GM06990 (cell line): ENCODE data around the gene TEN1.

Experiments
- DNase-seq: peaks from one replicate; pipeline ENCODE4 v3.0.0-alpha.2; 2011; ENCODE audit not compliant: insufficient read length; ENCODE audit errors: extremely low read depth
- H3K27me3 ChIP-seq: replicated peaks from 2 replicates; pipeline ENCODE4 v1.6.0; 2011; ENCODE audit warnings: low read length; ENCODE audit not compliant: control insufficient read depth, insufficient read depth
- H3K36me3 ChIP-seq: 2 replicates; pipeline ENCODE4 v1.5.1; 2011; ENCODE audit warnings: low read length; ENCODE audit not compliant: control insufficient read depth, insufficient read depth
- H3K4me3 ChIP-seq: replicated peaks from 2 replicates; pipeline ENCODE4 v1.5.1; 2011; ENCODE audit warnings: low read depth, mild to moderate bottlenecking, control low read depth, low read length
- TF ChIP-seq, protein P1 (sequence below): IDR thresholded peaks from 2 replicates; pipeline ENCODE4 v1.5.1; 2011; ENCODE audit warnings: low read length, control low read depth, mild to moderate bottlenecking, inconsistent platforms; ENCODE audit not compliant: insufficient read depth, poor library complexity, severe bottlenecking

Gene TEN1

DNA sequence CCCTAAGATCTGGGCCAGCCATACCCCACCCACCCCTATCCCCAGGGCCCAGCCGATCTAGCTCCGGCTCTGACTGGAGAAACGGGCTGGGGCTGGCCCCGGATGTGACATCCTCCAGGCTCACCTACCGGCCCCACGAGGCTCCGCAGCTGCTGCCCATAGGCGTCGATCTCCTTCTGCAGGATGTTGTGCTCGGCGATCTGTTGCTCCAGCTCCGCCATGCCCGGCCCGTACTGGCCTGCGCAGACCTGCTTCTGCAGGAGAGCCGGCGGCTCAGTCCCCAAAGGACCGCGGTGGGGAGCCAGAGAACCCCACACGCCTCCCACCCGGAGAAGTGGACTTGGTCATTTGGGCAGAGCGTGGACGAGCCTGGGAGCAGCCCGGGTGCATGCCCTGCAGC, 43.2 kb downstream of the TEN1 start:
- TF ChIP-seq, protein P1, sequence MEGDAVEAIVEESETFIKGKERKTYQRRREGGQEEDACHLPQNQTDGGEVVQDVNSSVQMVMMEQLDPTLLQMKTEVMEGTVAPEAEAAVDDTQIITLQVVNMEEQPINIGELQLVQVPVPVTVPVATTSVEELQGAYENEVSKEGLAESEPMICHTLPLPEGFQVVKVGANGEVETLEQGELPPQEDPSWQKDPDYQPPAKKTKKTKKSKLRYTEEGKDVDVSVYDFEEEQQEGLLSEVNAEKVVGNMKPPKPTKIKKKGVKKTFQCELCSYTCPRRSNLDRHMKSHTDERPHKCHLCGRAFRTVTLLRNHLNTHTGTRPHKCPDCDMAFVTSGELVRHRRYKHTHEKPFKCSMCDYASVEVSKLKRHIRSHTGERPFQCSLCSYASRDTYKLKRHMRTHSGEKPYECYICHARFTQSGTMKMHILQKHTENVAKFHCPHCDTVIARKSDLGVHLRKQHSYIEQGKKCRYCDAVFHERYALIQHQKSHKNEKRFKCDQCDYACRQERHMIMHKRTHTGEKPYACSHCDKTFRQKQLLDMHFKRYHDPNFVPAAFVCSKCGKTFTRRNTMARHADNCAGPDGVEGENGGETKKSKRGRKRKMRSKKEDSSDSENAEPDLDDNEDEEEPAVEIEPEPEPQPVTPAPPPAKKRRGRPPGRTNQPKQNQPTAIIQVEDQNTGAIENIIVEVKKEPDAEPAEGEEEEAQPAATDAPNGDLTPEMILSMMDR, result no peak
- no peaks in the 10 kb centered on the region for H3K36me3 ChIP-seq
- no peaks in the 10 kb centered on the region; the same call in 1 of the 2 replicates for H3K27me3 ChIP-seq
- no peak overlapping the region for H3K4me3 ChIP-seq
- no peak for DNase-seq

DNA sequence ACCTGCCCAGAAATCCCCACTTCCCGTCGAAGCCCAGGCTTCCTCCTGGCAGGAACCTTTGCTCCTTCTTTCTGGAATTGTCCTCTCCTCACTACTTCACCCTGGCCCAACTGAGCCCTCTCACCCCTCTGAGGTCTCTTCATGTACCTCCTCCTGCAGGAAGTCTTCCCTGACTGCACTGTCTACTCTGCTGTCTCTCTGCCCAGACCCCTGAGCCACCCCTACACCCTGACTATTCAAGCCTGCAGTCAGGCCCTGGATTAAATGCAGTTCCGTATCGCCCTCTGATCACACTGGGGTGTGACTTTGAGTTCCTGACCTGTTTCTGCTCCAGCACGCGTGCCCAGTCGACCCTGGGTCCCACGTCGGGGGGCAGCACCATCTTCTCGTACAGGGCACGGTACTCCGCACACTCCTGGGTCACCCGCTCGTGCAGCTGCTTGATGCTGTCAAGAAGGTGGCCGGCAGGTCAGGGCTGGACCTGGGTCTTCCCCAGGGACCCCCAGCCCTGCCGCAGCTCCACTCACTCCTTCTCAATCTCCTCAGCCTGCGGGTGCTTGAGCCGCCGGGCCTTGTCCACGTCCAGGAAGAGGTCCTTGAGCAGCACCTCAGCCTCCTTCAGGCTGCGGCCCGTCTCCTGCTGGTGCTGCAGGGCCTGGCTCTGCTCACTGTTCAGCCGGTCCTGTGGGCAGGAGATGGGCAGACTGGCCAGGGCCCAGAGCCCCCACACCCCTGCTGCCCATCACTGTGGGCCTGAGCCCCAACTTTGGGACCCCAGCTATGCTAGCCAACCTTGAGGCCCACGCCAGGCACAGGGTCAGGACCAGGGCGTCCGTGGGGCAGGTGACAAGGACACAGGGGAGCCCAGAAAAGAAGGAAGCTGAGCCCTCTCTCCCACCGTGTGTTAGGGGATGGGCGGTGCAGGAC, 44.2 kb downstream of the TEN1 start:
- H3K36me3 ChIP-seq, result no peaks in the 10 kb centered on the region
- TF ChIP-seq, protein P1, result no peak
- H3K27me3 ChIP-seq, result no peaks in the 10 kb centered on the region; the same call in 1 of the 2 replicates
- no peak overlapping the region for H3K4me3 ChIP-seq
- DNase-seq, result no peak

- H3K36me3 ChIP-seq, result no peaks in the 10 kb centered on the region
- DNase-seq, result no peak
- H3K27me3 ChIP-seq, result no peaks in the 10 kb centered on the region; the same call in 1 of the 2 replicates
- TF ChIP-seq, protein P1, result no peak
- no peak overlapping the region for H3K4me3 ChIP-seq
Observed at GRCh38 chr17:76023900-76024237, 44.8 kb downstream of the TEN1 start.

- DNase-seq, result no peak
- TF ChIP-seq, protein P1, result no peak
- Histone ChIP-seq H3K4me3 (no peak overlapping the region), H3K27me3 (no peaks in the 10 kb centered on the region; the same call in 1 of the 2 replicates), H3K36me3 (no peaks in the 10 kb centered on the region)
Observed at GRCh38 chr17:76024353-76024752, 45.3 kb downstream of the TEN1 start.

GRCh38 chr17:76025294-76025693, 46.3 kb downstream of the TEN1 start:
- Histone ChIP-seq H3K27me3 (no peaks in the 10 kb centered on the region; the same call in 1 of the 2 replicates), H3K36me3 (no peaks in the 10 kb centered on the region), H3K4me3 (no peak overlapping the region)
- DNase-seq, result no peak
- TF ChIP-seq, protein P1, result no peak
